HG02759 (cell line): ENCODE results near the gene CELF2.
"Not testable (repeated sequence)": the region's sequence is repeated elsewhere in the genome, so short reads cannot be mapped to it uniquely, and the experiment has no call there.

ENCODE experiments used
- ATAC-seq: cut with Tn5 transposase; IDR thresholded peaks from one replicate; pipeline ENCODE4 v1.9.1; 2021; ENCODE audit warnings: mild to moderate bottlenecking, moderate library complexity; ENCODE audit not compliant: unreplicated experiment

Gene CELF2

DNA sequence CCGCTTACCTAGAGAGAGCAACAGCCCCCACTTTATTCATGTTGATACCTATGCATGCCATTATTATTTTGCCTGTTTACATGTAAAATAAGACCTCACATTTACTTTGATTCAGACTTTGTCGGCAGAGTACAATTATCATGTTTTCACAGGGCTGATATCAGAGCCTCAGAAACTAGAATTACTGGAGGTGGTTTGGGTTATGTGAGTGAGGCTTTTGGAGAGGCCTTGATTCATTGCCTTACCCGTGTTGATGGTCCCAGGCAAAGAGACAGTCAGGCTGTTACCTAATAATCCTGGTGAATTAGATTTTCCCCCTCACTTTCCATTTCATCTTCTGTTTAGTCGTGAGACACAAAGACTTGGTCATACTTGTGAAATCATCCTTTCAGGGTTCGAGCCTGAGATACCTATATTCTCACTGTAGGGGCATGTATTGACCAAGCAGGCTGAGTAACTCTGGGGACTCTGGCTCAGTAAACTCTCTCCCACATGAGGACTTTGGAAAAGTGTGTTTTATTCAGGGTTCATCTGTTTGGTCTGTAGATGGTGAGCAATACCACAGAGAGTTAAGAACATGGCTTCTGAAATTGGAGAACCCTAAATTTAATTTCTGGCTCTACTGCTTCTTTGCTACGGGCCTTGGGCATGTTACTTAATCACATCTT, 150.9 kb downstream of the CELF2 start:
- no peak for ATAC-seq

- no peak for ATAC-seq
Measured at GRCh38 chr10:11169976-11170375, 152.3 kb downstream of the CELF2 start.

DNA sequence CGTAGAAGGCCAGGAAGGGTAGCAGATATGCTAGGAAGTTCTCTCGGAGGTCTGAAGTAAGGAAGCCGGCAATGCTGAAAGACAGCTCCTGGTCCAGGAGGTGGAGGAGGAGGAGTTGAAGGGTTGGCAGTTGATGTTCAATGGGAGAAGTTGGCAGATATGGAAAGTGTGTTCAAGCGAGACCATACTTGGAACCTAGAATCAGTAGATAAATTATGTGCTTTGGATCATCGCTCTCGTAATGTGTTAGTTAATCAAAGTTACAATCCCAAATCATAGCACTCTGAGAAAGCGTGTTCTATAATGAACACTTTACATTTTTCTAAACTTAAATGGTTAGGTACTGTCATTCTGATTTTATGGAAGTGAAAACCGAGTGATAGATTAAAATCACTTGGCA, 152.9 kb downstream of the CELF2 start:
- ATAC-seq, result no peak

DNA sequence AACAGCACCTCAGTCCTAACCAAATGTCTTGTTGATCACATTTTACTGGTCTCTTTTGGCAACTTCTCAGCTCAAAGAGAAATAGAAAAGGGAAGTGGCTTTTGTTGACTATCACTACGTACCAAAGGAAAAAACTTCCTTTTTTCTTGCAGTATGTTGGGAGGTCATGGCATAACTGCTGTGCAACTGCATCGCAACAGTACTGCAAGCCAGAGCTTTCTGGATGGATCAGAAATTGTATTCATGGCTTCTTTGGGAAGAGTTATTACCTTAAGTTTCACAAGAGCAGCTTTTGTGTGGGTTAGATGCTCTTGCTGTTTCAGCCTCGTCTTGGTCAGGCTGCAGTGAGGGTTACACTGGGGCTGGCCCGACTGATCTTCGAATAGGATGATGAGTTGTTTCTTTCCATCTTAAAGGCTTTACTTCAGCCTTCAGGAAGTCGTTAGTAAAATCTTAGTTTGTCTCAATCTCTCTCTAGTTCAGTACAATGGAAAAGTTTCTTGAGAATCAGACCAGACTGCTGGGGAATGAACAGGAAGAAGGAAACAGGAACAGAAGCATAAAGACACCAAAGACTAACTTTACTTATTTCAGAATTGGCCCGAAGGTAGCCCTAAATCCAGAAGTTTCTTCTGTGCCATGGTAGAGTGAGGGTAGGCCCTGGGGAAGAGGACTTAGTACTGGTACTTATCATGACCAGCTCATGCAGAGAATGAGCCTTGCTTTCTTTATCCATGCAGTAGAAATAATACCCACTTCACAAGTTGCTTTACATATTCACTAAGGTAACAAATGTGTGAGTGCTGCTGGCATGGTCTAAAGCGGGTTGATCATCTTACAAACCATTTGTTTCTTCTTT, 153.6 kb downstream of the CELF2 start:
- peak; percentile 47 for ATAC-seq

GRCh38 chr10:11173042-11173441, 155.4 kb downstream of the CELF2 start:
- no peak for ATAC-seq

DNA sequence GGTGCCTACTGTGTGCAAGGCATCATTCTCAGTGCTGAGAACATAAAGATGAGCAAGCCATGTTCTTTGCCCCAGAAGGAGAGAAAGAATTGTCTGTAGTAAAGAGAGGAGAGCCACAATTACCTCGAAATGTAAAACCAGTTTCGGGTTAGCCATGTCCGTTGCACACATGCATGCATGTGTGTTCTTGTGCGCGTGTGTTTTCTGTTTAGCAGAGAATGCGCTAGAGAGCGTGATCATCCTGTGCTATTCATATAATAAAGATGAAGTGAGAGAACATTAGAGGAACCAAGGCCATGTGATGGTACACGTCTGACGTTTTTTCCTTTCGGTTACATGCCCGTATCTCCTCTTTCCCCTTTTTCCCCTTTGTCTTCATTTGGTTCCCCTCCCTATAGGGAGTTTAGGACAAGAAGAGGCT, 158.2 kb downstream of the CELF2 start:
- peak; percentile 27 for ATAC-seq

DNA sequence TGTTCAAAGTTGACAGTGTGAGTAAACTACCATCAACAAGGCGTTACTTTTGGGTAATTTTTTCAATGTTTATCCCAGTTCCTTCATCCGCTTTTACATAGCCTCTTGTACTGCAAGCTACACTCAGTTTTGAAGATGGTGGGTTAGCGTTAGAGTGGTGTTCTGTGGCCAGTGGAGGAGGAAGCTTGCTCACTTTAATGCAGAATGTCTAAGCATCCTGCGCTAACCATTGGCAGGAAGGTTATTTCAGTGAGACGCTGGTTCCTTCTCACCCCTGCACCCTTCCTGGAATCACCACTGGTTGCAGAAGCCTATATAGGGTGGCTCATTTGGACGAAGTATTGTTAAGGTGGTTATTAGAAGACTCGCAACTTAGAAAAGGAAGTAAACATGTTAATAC, 159.1 kb downstream of the CELF2 start:
- no peak for ATAC-seq

- ATAC-seq, result no peak
Measured at GRCh38 chr10:11177381-11177780, 159.7 kb downstream of the CELF2 start.

DNA sequence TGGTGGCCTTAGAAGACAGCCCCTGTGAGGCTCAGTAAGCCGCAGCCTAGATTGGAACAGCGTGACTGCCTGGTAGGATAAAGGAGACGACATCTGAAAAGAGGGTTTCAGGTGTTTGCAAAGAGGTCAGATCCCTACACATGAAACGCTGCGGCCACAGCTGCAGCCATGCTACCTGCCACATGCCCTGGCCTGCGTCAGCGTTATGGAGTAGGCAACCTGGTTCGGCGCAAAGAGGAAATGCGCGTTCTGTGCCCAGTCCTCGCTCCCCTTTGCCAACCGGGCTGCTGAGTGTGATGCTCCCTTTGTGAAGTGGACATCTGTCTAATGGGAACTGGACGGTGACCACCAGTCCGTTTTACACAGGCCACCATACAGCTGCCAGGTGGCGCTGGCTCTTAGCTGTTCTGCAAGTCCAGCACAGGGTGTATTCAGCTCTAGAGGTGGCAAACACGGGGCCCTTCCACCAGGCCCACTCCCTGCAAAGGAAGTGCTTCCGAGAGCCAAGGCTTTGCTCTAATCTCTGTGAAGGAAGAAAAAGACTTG, 160.3 kb downstream of the CELF2 start:
- ATAC-seq, result peak; percentile 20

DNA sequence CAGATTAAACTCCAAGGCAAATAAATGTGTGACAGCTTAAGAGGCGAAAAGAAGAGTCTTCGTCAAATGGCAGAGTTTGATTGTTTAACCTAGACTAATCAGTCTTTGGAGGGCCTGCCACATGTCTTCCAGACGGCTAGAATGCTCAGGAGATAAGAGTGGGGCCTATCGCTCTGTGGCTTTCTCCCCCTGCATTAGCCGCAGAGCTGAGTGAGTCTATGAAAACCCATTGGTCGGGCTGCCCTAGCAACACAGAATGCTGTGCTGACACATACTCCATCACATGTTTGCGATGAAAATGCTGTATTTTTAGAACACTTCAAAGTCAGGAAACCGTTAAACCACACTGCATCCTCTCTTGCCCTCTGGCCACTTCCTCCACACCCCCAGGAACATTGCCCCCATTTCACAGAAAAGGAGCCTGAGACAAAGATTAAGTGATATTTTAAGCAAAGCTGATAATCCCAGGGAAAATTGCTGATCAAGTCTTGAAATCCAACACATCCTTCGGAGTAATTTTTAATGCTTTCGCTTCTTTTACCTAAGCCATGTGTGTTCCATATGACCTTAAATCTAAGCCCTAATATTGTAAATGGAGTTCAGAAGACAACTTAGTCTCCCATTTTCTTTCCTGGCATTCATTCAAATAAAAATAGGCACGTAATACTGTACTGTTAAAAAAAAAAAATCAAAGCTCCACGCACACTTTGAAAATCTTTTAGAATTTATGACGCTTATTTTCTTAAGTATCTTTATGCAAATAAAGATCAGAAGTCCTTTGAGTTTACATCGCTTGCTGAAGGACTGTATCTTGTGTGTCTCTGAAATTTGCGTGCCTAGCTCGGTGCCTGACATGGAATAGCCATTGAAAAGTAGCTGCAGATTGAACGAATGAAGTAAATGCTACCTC, 161.2 kb downstream of the CELF2 start:
- ATAC-seq, result peak; percentile 84

DNA sequence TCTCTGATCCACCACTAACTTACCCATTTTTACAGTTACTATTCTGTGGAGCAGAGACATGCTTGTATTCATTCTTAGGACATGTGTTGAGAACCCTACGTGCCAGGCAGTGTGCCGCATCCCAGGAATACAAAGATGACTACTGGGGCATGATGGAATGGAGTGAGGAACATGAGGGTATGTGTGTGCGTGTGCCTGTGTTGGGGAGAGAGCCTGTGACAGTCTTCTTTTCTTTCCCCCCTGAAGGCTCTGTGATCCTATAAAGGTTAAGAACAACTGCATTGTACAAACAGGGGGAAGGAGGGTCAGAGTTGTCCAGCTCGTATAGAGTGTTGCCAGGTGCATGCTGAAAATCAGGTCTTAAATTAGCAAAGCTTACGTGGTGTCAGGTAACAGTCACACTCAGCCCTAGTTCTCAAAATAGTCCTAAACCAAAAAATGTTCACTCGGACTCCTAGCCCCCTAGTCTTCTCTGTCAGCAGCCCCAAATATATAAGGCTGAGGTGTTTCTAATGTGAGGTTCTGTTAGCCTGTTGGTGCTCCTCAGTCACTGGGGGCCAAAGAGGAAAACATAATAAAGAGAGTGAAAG, 161.9 kb downstream of the CELF2 start:
- ATAC-seq, result no peak

DNA sequence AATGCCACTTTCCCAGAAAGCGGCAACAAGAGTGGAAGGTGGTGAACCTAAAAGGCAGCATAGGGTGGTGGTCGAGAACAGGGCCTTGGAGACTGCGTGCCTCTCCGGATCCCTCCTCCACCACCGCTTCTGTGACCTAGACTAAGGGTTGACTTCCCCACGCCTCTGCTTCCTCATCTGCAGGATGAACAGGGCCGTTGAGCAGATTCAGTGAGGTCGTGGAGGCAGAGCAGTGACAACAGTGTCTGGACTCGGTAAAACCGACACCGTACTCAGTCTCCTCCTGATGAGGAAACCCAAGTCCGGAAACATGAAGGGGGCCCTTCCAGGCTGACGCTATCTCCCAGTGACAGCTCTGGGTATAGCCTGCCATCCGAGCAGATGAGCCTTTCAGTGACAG, 162.6 kb downstream of the CELF2 start:
- peak; percentile 33 for ATAC-seq

GRCh38 chr10:11181978-11182377, 164.3 kb downstream of the CELF2 start:
- no peak for ATAC-seq

GRCh38 chr10:11183015-11183414, 165.3 kb downstream of the CELF2 start:
- no peak for ATAC-seq

GRCh38 chr10:11184093-11184492, 166.4 kb downstream of the CELF2 start:
- ATAC-seq, result no peak

DNA sequence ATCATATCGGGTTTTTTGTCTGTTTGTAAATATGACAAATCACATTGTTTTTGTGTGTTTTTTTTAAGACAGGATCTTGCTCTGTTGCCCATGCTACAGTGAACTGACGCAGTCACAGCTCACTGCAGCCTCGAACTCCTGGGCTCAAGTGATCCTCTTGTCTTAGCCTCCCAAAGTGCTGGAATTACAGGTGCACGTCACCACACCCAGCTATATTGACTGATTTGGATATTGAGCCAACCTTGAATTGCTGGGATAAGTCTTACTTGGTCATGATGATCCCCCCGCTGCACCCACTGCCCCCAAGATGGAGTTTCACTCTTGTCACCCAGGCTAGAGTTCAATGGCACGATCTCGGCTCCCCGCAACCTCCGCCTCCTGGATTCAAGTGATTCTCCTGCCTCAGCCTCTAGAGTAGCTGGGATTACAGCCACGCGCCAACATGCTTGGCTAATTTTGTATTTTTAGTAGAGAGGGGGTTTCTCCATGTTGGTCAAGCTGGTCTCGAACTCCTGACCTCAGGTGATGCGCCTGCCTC, 167.5 kb downstream of the CELF2 start:
- ATAC-seq, result not testable (repeated sequence)

- ATAC-seq, result no peak
Measured at GRCh38 chr10:11186374-11186773, 168.7 kb downstream of the CELF2 start.

DNA sequence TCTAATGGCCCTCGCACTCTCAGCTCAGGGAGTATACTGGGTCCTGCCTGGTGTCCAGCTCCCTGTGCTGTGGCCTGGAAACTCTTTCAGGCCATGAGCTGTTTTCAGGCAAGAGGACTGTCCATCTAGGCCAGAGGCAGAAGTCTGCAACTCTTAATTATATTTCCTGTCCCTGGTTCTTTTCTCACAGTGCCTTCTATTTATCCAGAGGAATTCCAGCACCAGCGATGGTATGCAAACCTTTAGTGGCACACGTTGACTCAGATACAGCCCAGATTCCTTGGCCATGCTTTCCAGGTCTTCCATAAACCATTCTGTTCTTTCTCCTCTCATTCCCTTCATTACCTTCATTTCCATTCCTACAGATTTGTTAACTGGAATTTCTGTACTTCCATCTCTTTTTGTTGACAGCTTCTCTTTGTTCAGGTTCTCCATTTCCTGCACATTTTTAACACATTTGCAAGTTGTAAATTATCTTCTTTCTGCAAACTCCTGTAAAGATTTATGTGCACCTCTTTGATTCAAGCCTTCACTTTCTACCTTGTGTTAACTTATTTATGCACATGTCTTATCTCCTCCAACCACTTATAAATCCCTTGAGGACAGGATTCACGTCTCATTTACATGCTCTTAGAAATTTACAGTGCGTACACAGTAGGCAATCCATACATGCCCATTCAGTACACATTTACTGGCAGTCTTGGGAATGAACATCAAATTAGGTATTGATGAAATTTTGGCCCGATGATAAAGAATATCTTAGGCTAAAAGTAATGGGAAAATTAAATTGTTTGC, 172.1 kb downstream of the CELF2 start:
- no peak for ATAC-seq

- no peak for ATAC-seq
Measured at GRCh38 chr10:11191190-11191589, 173.5 kb downstream of the CELF2 start.

GRCh38 chr10:11191678-11192077, 174.0 kb downstream of the CELF2 start:
- ATAC-seq, result no peak
